Naive thymus-derived CD4-positive, alpha-beta T cell (primary cell): ENCODE results near the gene PSD2. TPM values are rescaled to one million over a fixed set of nuclear protein-coding genes. Genes with fewer than 3 reads are reported as not detected.

Experiments used
- ATAC-seq: fragments of 150-1000 bp; cut with Tn5 transposase; 2 replicates; pipeline ENCODE4 v1.10.0; 2021; ENCODE audit warnings: mild to moderate bottlenecking, moderate library complexity
- CTCF ChIA-PET: fragments of 350-600 bp; sonication (Branson Sonifier 250); formaldehyde crosslinking; loops from one replicate; lab custom pipeline; 2021; ENCODE audit warnings: antibody characterized with exemption; lab: Charles Lee
- POLR2A ChIA-PET: fragments of 350-600 bp; sonication (Branson Sonifier 250); formaldehyde crosslinking; loops from one replicate; lab custom pipeline; 2021; ENCODE audit warnings: antibody characterized with exemption, inconsistent platforms; lab: Charles Lee
- DNase-seq, 9 donors: peaks; one replicate each; pipeline versions ENCODE4 v3.0.0 to v3.0.0-alpha.2; 2020 to 2022; ENCODE audit warnings: mixed read lengths in 1 of 9
- H3K27ac ChIP-seq: one replicate; pipeline ENCODE4 v1.7.0; 2013; ENCODE audit warnings: mild to moderate bottlenecking, low read depth, low read length, moderate library complexity
- H3K27me3 ChIP-seq, 2 donors: one replicate each; pipeline ENCODE4 v1.7.0; 2013; ENCODE audit warnings: low read length in 2 of 2, mild to moderate bottlenecking in 2 of 2, moderate library complexity in 2 of 2; ENCODE audit not compliant: control insufficient read depth in 2 of 2, insufficient read depth in 2 of 2
- H3K36me3 ChIP-seq, 3 experiments: 1 replicate in 2 of 3; 2 replicates in 1 of 3; pipeline ENCODE4 v1.7.0; 2013; ENCODE audit warnings: low read length in 3 of 3, mild to moderate bottlenecking in 3 of 3, moderate library complexity in 1 of 3; ENCODE audit not compliant: insufficient read depth in 3 of 3, control insufficient read depth in 2 of 3
- H3K4me1 ChIP-seq, 2 donors: one replicate each; pipeline ENCODE4 v1.7.0; 2013; ENCODE audit warnings: low read length in 2 of 2, mild to moderate bottlenecking in 2 of 2, moderate library complexity in 1 of 2; ENCODE audit not compliant: control insufficient read depth in 2 of 2, insufficient read depth in 2 of 2
- H3K4me3 ChIP-seq: 2 replicates; pipeline ENCODE4 v1.7.0; 2013; ENCODE audit warnings: mild to moderate bottlenecking, low read length
- H3K9me3 ChIP-seq, 3 experiments: 1 replicate in 2 of 3; 2 replicates in 1 of 3; pipeline ENCODE4 v1.7.0; 2013; ENCODE audit warnings: low read length in 3 of 3; ENCODE audit not compliant: control insufficient read depth in 2 of 3
- H3K27ac Mint-ChIP-seq, 9 donors: one replicate each; pipeline ENCODE4 v1.8.0; 2020 to 2022; ENCODE audit warnings: mixed read lengths in 9 of 9, mild to moderate bottlenecking in 8 of 9, moderate library complexity in 5 of 9, inconsistent platforms in 2 of 9
- H3K27me3 Mint-ChIP-seq, 5 donors: one replicate each; pipeline ENCODE4 v1.8.0; 2021 to 2022; ENCODE audit warnings: mixed read lengths in 5 of 5, mild to moderate bottlenecking in 1 of 5
- H3K36me3 Mint-ChIP-seq, 5 donors: one replicate each; pipeline ENCODE4 v1.8.0; 2020 to 2022; ENCODE audit warnings: mixed read lengths in 5 of 5, mild to moderate bottlenecking in 3 of 5, inconsistent platforms in 1 of 5
- H3K4me1 Mint-ChIP-seq, 7 donors: one replicate each; pipeline ENCODE4 v1.8.0; 2020 to 2022; ENCODE audit warnings: mixed read lengths in 7 of 7, mild to moderate bottlenecking in 3 of 7, inconsistent platforms in 1 of 7
- H3K4me3 Mint-ChIP-seq, 10 donors: one replicate each; pipeline ENCODE4 v1.8.0; 2020 to 2022; ENCODE audit warnings: mild to moderate bottlenecking in 10 of 10, mixed read lengths in 10 of 10, moderate library complexity in 6 of 10, inconsistent platforms in 2 of 10
- H3K9me3 Mint-ChIP-seq, 11 donors: one replicate each; pipeline ENCODE4 v1.8.0; 2020 to 2022; ENCODE audit warnings: mixed read lengths in 11 of 11, mild to moderate bottlenecking in 4 of 11, inconsistent platforms in 1 of 11, moderate library complexity in 1 of 11
- intact Hi-C, 2 donors: fragments of 100-400 bp; cut with micrococcal nuclease; formaldehyde crosslinking; loops; one replicate each; pipeline ENCODE4 v1.15.1; 2023
- polyA plus RNA-seq, 2 donors: library from polyadenylated mRNA; unstranded; fragments of 300-500 nt; fragmentation: Illumina TruSeq; gene quantifications; one replicate each; pipeline ENCODE4 v1.2.3, GENCODE V29; 2021
- total RNA-seq, 6 experiments: library from RNA in 5 of 6; stranded (reverse) in 5 of 6; gene quantifications; 1 replicate in 5 of 6; 2 replicates in 1 of 6; pipeline ENCODE4 v1.2.3 and lab custom pipeline; 2021 to 2026

Gene PSD2
- total and polyA plus RNA-seq, 7 experiments from 2014 or later, result 0.05 to 0.42 TPM; not detected in 5

DNA sequence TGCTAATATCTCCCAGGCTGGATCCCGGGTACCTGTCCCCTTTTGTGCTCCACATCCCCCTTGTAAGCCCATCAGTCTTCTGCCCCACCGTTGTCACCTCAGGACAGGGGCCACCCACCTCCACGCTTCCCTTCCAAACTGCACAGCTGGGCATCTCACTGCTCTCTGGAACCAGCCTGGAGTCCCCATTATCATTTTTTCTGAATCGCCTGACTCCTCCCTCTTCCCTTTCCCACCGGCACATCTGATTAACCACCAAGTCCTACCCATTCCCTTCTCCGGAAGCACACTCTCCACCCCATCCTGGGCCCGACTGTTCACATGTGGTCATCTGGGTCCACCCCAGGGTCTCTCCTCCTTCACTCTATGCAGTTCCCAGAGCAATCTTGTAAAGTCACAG lies 53.9 kb downstream of the PSD2 start:
- peak overlapping the region in 8 of 9 donors; percentile 68 to 86 (median 77) for H3K27ac Mint-ChIP-seq
- Histone ChIP-seq H3K27ac (no peak overlapping the region), H3K4me3 (no peak overlapping the region), H3K27me3 (no peaks in the 10 kb centered on the region), H3K4me1 (peaks cover 0 to 5% of the 10 kb centered on the region in 2 donors), H3K36me3 (no peaks in the 10 kb centered on the region), H3K9me3 (no peaks in the 10 kb centered on the region)
- H3K9me3 Mint-ChIP-seq, result no peaks in the 10 kb centered on the region
- ATAC-seq (no peak), DNase-seq (no peak)
- H3K36me3 Mint-ChIP-seq, result no peaks in the 10 kb centered on the region
- peaks cover 6 to 20% (median 17%) of the 10 kb centered on the region in 7 donors for H3K4me1 Mint-ChIP-seq
- intact Hi-C loops, result loop anchor here (2.0 to 10.0 kb wide), 6 partner anchors 115 to 555 kb away; partner anchors contain the start of gene MATR3 (in 1 of the 2)
- POLR2A ChIA-PET, result interaction anchor here (0.6 to 2.1 kb wide), 4 partner anchors 13 to 551 kb away, joined by 3 to 7 read pairs (median 4); no protein-coding TSS in a partner anchor
- peak overlapping the region; percentile 12 to 84 (median 76) for H3K4me3 Mint-ChIP-seq
- peaks cover 2 to 50% (median 6%) of the 10 kb centered on the region in 5 donors for H3K27me3 Mint-ChIP-seq
- CTCF ChIA-PET, result interaction anchor here (0.6 to 1.4 kb wide), 2 partner anchors 10 to 267 kb away, joined by 3 to 5 read pairs; no protein-coding TSS in a partner anchor

DNA sequence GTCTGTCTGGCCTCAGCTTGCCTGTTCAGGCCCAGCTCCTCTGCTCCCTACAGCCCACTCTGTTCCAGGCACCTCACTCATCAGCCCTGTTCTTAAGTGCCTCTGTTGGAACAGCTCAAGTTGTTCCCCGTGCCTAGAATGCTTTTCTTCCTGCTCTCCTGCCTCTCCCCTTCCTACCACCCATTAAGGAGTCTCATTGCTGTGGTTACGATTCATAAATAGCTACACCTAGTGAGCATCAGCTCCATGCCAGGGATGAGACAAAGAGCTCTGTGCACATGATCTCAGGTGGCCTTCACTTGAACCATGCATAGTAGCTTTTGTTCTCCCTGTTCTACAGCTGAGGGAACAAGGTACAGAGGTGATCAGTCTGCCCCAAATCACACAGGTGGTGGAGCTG lies 54.3 kb downstream of the PSD2 start:
- H3K27ac Mint-ChIP-seq, result peak overlapping the region in 7 of 9 donors; percentile 68 to 86 (median 78)
- no peak for ATAC-seq

DNA sequence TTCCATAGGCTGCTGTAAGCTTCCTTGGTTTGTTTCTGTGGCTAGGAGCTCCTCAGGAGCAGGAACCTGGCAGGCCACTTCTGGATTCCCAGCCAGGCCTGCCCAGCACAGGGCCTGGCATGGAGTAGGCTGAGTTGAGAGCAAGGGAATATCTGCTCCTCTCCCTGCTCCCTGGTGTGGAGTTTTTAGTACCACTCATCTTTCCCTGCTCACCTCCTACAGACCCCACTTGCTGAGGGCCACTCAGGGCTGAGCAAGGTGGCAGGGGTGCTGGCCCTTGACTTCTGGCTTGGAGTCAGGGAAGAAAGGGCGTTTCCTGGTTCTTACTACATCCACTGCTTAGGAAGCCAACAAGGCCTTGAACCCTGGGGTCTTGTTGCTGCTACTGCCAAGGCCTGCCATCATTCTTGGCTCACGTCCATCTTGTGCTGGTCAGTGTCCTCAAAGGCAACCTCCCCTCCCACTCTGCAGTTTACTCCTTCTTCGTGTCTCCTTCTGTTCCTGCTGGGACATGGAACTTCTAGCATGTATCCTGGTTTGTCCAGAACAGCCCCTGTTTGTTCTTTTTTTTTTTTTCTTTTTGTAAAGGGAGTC lies 54.9 kb downstream of the PSD2 start:
- Mint-ChIP-seq H3K4me1 (peaks cover 5 to 18% (median 17%) of the 10 kb centered on the region in 7 donors), H3K4me3 (peak overlapping the region in 4 of 10 donors; percentile 21 to 78 (median 73)), H3K36me3 (no peaks in the 10 kb centered on the region), H3K27me3 (peaks cover 0 to 40% (median 0%) of the 10 kb centered on the region in 5 donors), H3K27ac (peak overlapping the region in 4 of 9 donors; percentile 73 to 81 (median 78)), H3K9me3 (no peaks in the 10 kb centered on the region)
- CTCF ChIA-PET, result interaction anchor here (1.4 kb wide), 2 partner anchors 9 to 63 kb away, joined by 3 to 5 read pairs; no protein-coding TSS in a partner anchor
- Histone ChIP-seq H3K27ac (no peak overlapping the region), H3K36me3 (no peaks in the 10 kb centered on the region), H3K4me3 (no peak overlapping the region), H3K27me3 (no peaks in the 10 kb centered on the region), H3K4me1 (peaks cover 0 to 5% of the 10 kb centered on the region in 2 donors), H3K9me3 (no peaks in the 10 kb centered on the region)
- ATAC-seq (no peak), DNase-seq (no peak)
- POLR2A ChIA-PET, result interaction anchor here (0.6 to 2.1 kb wide), 5 partner anchors 12 to 1360 kb away, joined by 3 to 7 read pairs (median 3); no protein-coding TSS in a partner anchor
- intact Hi-C loops, result no loop called here

More for the DNA sequence above, 54.3 kb downstream of the PSD2 start:
- no peak overlapping the region for H3K27ac ChIP-seq
- Mint-ChIP-seq H3K4me3 (peak overlapping the region; percentile 12 to 84 (median 76)), H3K4me1 (peaks cover 5 to 18% (median 17%) of the 10 kb centered on the region in 7 donors), H3K27me3 (peaks cover 0 to 46% (median 4%) of the 10 kb centered on the region in 5 donors), H3K36me3 (no peaks in the 10 kb centered on the region), H3K9me3 (no peaks in the 10 kb centered on the region)
- CTCF ChIA-PET, result interaction anchor here (0.6 to 1.4 kb wide), 2 partner anchors 9 to 266 kb away, joined by 3 to 5 read pairs; no protein-coding TSS in a partner anchor
- no peaks in the 10 kb centered on the region for H3K9me3 ChIP-seq
- no peak overlapping the region for H3K4me3 ChIP-seq
- POLR2A ChIA-PET, result interaction anchor here (0.6 to 2.1 kb wide), 5 partner anchors 12 to 551 kb away, joined by 3 to 7 read pairs (median 3); no protein-coding TSS in a partner anchor
- intact Hi-C loops, result loop anchor here (2.0 to 10.0 kb wide), 6 partner anchors 115 to 555 kb away; partner anchors contain the start of gene MATR3 (in 1 of the 2)
- H3K4me1 ChIP-seq, result peaks cover 0 to 5% of the 10 kb centered on the region in 2 donors
- H3K36me3 ChIP-seq, result no peaks in the 10 kb centered on the region
- no peak for DNase-seq
- H3K27me3 ChIP-seq, result no peaks in the 10 kb centered on the region

DNA sequence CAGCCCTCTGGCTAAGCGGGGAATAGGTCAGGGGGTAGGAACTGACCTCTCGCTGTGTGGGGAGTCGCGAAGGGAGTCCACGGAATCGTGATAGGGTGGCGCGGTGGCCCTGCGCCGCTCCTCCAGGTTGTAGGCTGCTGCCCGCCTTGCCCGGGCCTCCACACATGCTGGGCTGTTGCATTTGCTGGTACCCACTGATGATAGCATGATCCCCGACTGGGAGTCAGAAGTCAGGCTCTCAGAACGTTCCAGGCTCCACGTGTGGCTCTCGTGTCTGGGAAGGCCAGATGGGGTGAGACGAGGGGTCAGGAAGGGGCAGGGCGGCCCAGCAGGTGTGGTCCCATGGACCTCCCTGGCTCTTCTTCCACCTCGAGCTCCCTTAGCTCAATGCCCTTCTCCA lies 56.0 kb downstream of the PSD2 start:
- H3K4me1 Mint-ChIP-seq, result peaks cover 5 to 18% (median 17%) of the 10 kb centered on the region in 7 donors
- H3K4me1 ChIP-seq, result peaks cover 0 to 5% of the 10 kb centered on the region in 2 donors
- intact Hi-C loops, result no loop called here
- peaks cover 0 to 30% (median 0%) of the 10 kb centered on the region in 5 donors for H3K27me3 Mint-ChIP-seq
- no peak overlapping the region for H3K27ac ChIP-seq
- H3K9me3 Mint-ChIP-seq, result no peaks in the 10 kb centered on the region
- no peaks in the 10 kb centered on the region for H3K36me3 Mint-ChIP-seq
- ChIA-PET CTCF (interaction anchor here (1.1 to 1.4 kb wide), 2 partner anchors 9 to 64 kb away, joined by 3 to 5 read pairs; no protein-coding TSS in a partner anchor), POLR2A (interaction anchor here (1.3 kb wide), 1 partner anchor 18 kb away, joined by 3 read pairs; no protein-coding TSS in a partner anchor)
- DNase-seq, result no peak
- H3K27me3 ChIP-seq, result no peaks in the 10 kb centered on the region
- no peak for ATAC-seq
- H3K27ac Mint-ChIP-seq, result no peak overlapping the region
- no peaks in the 10 kb centered on the region for H3K9me3 ChIP-seq
- no peak overlapping the region for H3K4me3 ChIP-seq
- no peak overlapping the region for H3K4me3 Mint-ChIP-seq
- no peaks in the 10 kb centered on the region for H3K36me3 ChIP-seq

DNA sequence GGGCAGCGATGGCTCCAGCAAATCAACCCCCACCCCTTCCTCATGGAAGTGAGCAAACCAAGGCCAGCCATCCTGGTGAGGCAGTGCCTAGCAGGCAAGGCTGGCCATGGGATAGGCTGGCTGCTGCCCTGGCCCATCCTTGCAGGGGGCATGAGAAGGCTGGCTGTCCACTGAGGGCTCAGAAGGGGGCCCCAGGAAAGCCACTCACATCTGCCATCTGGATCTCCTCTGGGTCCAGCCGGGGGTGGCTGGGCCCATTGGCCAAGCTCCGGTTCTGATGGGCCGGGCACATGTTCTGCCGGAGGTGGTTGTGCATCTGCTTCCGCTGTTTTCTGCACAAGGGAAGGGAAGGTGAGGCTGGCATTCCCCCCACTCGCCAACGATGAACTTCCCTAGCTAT lies 57.1 kb downstream of the PSD2 start:
- H3K4me3 ChIP-seq, result no peak overlapping the region
- no peaks in the 10 kb centered on the region for H3K36me3 ChIP-seq
- no peaks in the 10 kb centered on the region for H3K9me3 ChIP-seq
- H3K4me1 ChIP-seq, result peaks cover 0 to 5% of the 10 kb centered on the region in 2 donors
- Mint-ChIP-seq H3K27me3 (peaks cover 0 to 21% (median 0%) of the 10 kb centered on the region in 5 donors), H3K36me3 (no peaks in the 10 kb centered on the region), H3K27ac (no peak overlapping the region), H3K9me3 (no peaks in the 10 kb centered on the region), H3K4me3 (no peak overlapping the region), H3K4me1 (peaks cover 0 to 14% (median 12%) of the 10 kb centered on the region in 7 donors)
- no peaks in the 10 kb centered on the region for H3K27me3 ChIP-seq
- POLR2A ChIA-PET, result interaction anchor here (1.3 kb wide), 1 partner anchor 19 kb away, joined by 3 read pairs; no protein-coding TSS in a partner anchor
- CTCF ChIA-PET, result interaction anchor here (0.8 kb wide), 1 partner anchor 10 kb away, joined by 4 read pairs; no protein-coding TSS in a partner anchor
- ATAC-seq (no peak), DNase-seq (no peak)
- H3K27ac ChIP-seq, result no peak overlapping the region
- intact Hi-C loops, result no loop called here

DNA sequence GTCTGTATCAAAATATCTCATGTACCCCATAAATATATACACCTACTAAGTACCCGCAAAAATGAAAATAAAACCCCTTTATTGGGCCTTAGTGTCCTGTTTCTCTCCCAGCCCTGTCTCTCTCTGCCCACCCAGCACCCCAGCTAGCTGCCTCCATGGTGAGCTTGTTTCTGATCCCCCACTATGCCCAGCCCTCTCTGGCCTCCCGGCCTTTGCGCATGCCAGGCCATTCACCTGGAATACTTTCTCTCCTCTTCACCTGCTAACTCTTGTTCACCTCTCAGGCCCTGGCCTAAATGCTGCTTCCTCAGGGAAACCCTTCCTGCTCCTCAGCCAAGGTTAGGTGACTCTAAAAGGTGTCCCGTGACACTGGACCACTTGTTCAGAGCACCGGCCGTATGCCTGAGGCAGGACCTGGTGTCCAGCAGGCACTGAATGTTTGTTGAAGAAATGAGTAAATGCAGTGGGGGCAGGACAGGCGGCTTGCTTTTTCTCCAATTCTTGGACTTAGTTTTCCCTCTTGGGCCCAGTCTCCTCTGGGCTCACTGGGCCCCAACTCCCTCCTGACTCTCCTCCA lies 58.5 kb downstream of the PSD2 start:
- H3K4me1 ChIP-seq, result peaks cover 0 to under 1% of the 10 kb centered on the region in 2 donors
- Mint-ChIP-seq H3K4me3 (no peak overlapping the region), H3K4me1 (peaks cover 0 to 9% (median 7%) of the 10 kb centered on the region in 7 donors), H3K27me3 (peaks cover 0 to 16% (median 2%) of the 10 kb centered on the region in 5 donors), H3K27ac (peak overlapping the region in 1 of 9 donors; percentile 51), H3K9me3 (no peaks in the 10 kb centered on the region), H3K36me3 (no peaks in the 10 kb centered on the region)
- POLR2A ChIA-PET, result no interaction called here
- no peaks in the 10 kb centered on the region for H3K9me3 ChIP-seq
- no peak for ATAC-seq
- DNase-seq, result no peak
- intact Hi-C loops, result no loop called here
- H3K36me3 ChIP-seq, result no peaks in the 10 kb centered on the region
- no peaks in the 10 kb centered on the region for H3K27me3 ChIP-seq
- no peak overlapping the region for H3K4me3 ChIP-seq
- no peak overlapping the region for H3K27ac ChIP-seq
- CTCF ChIA-PET, result interaction anchor here (0.8 kb wide), 1 partner anchor 67 kb away, joined by 3 read pairs; no protein-coding TSS in a partner anchor
